Ramos (cell line): ENCODE measurements around the gene CA11.

Experiments used
- in situ Hi-C: fragments of 300-500 bp; cut with MboI; formaldehyde crosslinking; loops from one replicate; pipeline ENCODE4 v1.14.3; 2022; ENCODE audit warnings: low sequenced_read_pairs; ENCODE audit not compliant: unreplicated experiment

Gene CA11

GRCh38 chr19:48631225-48631624 lies 14.8 kb downstream of the CA11 start:
- in situ Hi-C loops: no loop called here

- in situ Hi-C loops: no loop called here
These were observed 15.5 kb downstream of the CA11 start for GRCh38 chr19:48630296-48631063.

- in situ Hi-C loops: no loop called here
These were observed 16.2 kb downstream of the CA11 start for GRCh38 chr19:48629599-48630295.

- in situ Hi-C loops: no loop called here
These were observed 16.7 kb downstream of the CA11 start for GRCh38 chr19:48629297-48629598.

GRCh38 chr19:48628486-48629296 lies 17.3 kb downstream of the CA11 start:
- in situ Hi-C loops: no loop called here

GRCh38 chr19:48627865-48628314 lies 18.1 kb downstream of the CA11 start:
- in situ Hi-C loops: no loop called here

- in situ Hi-C loops: no loop called here
These were observed 18.7 kb downstream of the CA11 start for GRCh38 chr19:48627201-48627864.

GRCh38 chr19:48625891-48626327 lies 20.1 kb downstream of the CA11 start:
- in situ Hi-C loops: no loop called here

GRCh38 chr19:48624791-48625723 lies 20.9 kb downstream of the CA11 start:
- in situ Hi-C loops: no loop called here

- in situ Hi-C loops: no loop called here
These were observed 21.9 kb downstream of the CA11 start for GRCh38 chr19:48624067-48624594.

GRCh38 chr19:48623556-48624066 lies 22.4 kb downstream of the CA11 start:
- in situ Hi-C loops: no loop called here

- in situ Hi-C loops: no loop called here
These were observed 26.0 kb downstream of the CA11 start for GRCh38 chr19:48619692-48620585.

GRCh38 chr19:48618916-48619691 lies 26.9 kb downstream of the CA11 start, which contains the start of the genes RPL18 and SPHK2:
RPL18 (minus strand) TSS chr19:48619178; CDS start chr19:48619143, 35 bp downstream.
SPHK2 (plus strand) TSS chr19:48619506; CDS start chr19:48620515, 1,009 bp downstream.
- in situ Hi-C loops: no loop called here

- in situ Hi-C loops: no loop called here
These were observed 27.6 kb downstream of the CA11 start for GRCh38 chr19:48618278-48618915.

- in situ Hi-C loops: no loop called here
These were observed 28.6 kb downstream of the CA11 start for GRCh38 chr19:48617146-48617937.
